GM23338 (cell line): ENCODE measurements around the gene TRAPPC10. TPM values are rescaled to one million over a fixed set of nuclear protein-coding genes. Genes with fewer than 3 reads are reported as not detected.

Experiments used
- ATAC-seq: fragments of 200-7000 bp; cut with Tn5 transposase; 3 replicates; pipeline ENCODE4 v1.9.1; 2020
- DNase-seq: peaks from one replicate; pipeline ENCODE4 v3.0.0-alpha.2; 2015; ENCODE audit warnings: low spot score
- H2AFZ ChIP-seq: fragments of 200-600 bp; sonication (generic); 2 replicates; pipeline ENCODE4 v1.8.0; 2016; ENCODE audit warnings: antibody characterized with exemption, mild to moderate bottlenecking, moderate library complexity
- H3F3A ChIP-seq: fragments of 200-600 bp; sonication (generic); replicated peaks from 2 replicates; pipeline ENCODE4 v1.8.0; 2017; ENCODE audit warnings: antibody characterized with exemption, mixed run types, low read depth
- H3K27ac ChIP-seq: fragments of 200-600 bp; sonication (generic); 2 replicates; pipeline ENCODE4 v1.6.1; 2016; ENCODE audit warnings: low read depth
- H3K27me3 ChIP-seq: fragments of 200-600 bp; sonication (generic); 2 replicates; pipeline ENCODE4 v1.8.0; 2016; ENCODE audit warnings: mild to moderate bottlenecking, mixed run types, moderate library complexity; ENCODE audit not compliant: insufficient read depth
- H3K36me3 ChIP-seq: fragments of 200-600 bp; sonication (generic); 2 replicates; pipeline ENCODE4 v1.8.0; 2016; ENCODE audit warnings: mild to moderate bottlenecking; ENCODE audit not compliant: insufficient read depth
- H3K4me1 ChIP-seq: fragments of 200-600 bp; sonication (generic); 2 replicates; pipeline ENCODE4 v1.8.0; 2016; ENCODE audit warnings: mild to moderate bottlenecking, moderate library complexity; ENCODE audit not compliant: insufficient read depth
- H3K4me2 ChIP-seq: fragments of 200-600 bp; sonication (generic); 2 replicates; pipeline ENCODE4 v1.7.1; 2017; ENCODE audit warnings: mixed run types
- H3K4me3 ChIP-seq: fragments of 200-600 bp; sonication (generic); 2 replicates; pipeline ENCODE4 v1.6.1; 2016; ENCODE audit warnings: mixed run types
- H3K79me2 ChIP-seq: fragments of 200-600 bp; sonication (generic); replicated peaks from 2 replicates; pipeline ENCODE4 v1.8.0; 2017; ENCODE audit warnings: mild to moderate bottlenecking; ENCODE audit not compliant: insufficient read depth
- H3K9me2 ChIP-seq: fragments of 200-600 bp; sonication (generic); 2 replicates; pipeline ENCODE4 v1.8.0; 2017; ENCODE audit not compliant: insufficient read depth
- H4K20me1 ChIP-seq: fragments of 200-600 bp; sonication (generic); replicated peaks from 2 replicates; pipeline ENCODE4 v1.8.0; 2017; ENCODE audit warnings: mild to moderate bottlenecking; ENCODE audit not compliant: insufficient read depth
- H3K27ac Mint-ChIP-seq: 2 replicates; pipeline ENCODE4 v1.8.0; 2020; ENCODE audit warnings: inconsistent platforms, mild to moderate bottlenecking, moderate library complexity, mixed read lengths
- H3K27me3 Mint-ChIP-seq: 3 replicates; pipeline ENCODE4 v1.8.0; 2022; ENCODE audit warnings: low read depth, mild to moderate bottlenecking, moderate library complexity, mixed read lengths, inconsistent platforms; ENCODE audit not compliant: insufficient read depth, poor library complexity
- H3K36me3 Mint-ChIP-seq: 3 replicates; pipeline ENCODE4 v1.8.0; 2021; ENCODE audit warnings: low read depth, mild to moderate bottlenecking, inconsistent platforms, moderate library complexity, mixed read lengths
- H3K4me1 Mint-ChIP-seq: 3 replicates; pipeline ENCODE4 v1.8.0; 2020; ENCODE audit warnings: mild to moderate bottlenecking, inconsistent platforms, mixed read lengths
- H3K4me3 Mint-ChIP-seq: 3 replicates; pipeline ENCODE4 v1.8.0; 2021; ENCODE audit warnings: moderate library complexity, mild to moderate bottlenecking, inconsistent platforms, mixed read lengths
- H3K9me3 Mint-ChIP-seq: 3 replicates; pipeline ENCODE4 v1.8.0; 2020; ENCODE audit warnings: moderate library complexity, mild to moderate bottlenecking, inconsistent platforms, mixed read lengths
- CTCF ChIP-seq, 2 experiments: fragments of 200-600 bp in 1 of 2; sonication (generic) in 1 of 2; conservative IDR thresholded peaks; 2 replicates each; pipeline versions ENCODE4 v1.5.1 to v1.6.1; 2016 to 2017; ENCODE audit warnings: antibody characterized with exemption in 2 of 2, low read depth in 2 of 2, mild to moderate bottlenecking in 2 of 2, moderate library complexity in 1 of 2
- ETS1 ChIP-seq: IDR thresholded peaks from 2 replicates; pipeline ENCODE4 v1.6.1; 2016; ENCODE audit warnings: antibody characterized with exemption
- EZH2phosphoT487 ChIP-seq: fragments of 200-600 bp; sonication (generic); IDR thresholded peaks from one replicate; pipeline ENCODE4 v1.8.1; 2018; ENCODE audit warnings: antibody characterized with exemption; ENCODE audit not compliant: unreplicated experiment
- ZNF331 ChIP-seq: fragments of 250-450 bp; sonication (Bioruptor Pico); IDR thresholded peaks from 2 replicates; pipeline ENCODE4 v1.5.0; 2020; ENCODE audit warnings: low read depth, mild to moderate bottlenecking, moderate library complexity
- ZNF462 ChIP-seq: fragments of 250-450 bp; sonication (Bioruptor Pico); IDR thresholded peaks from 2 replicates; pipeline ENCODE4 v1.5.0; 2020; ENCODE audit warnings: mild to moderate bottlenecking, moderate library complexity
- polyA plus RNA-seq: library from polyadenylated mRNA; unstranded; fragments of >200 nt; fragmentation: Nextera tagmentation; extraction: Ambion mirVana; gene quantifications from 2 replicates; pipeline ENCODE4 v1.2.1, GENCODE V29; 2016
- total RNA-seq: library from RNA; depleted of rRNA; stranded (reverse); fragments of >200 nt; shearing (Covaris generic); gene quantifications from 2 replicates; pipeline ENCODE4 v1.2.3, GENCODE V29; 2014

The TRAPPC10 gene
- total and polyA plus RNA-seq, 2 experiments from 2014 or later = 14.0 to 27.1 TPM

GRCh38 chr21:44076316-44076715 is 64.2 kb downstream of the TRAPPC10 start (continued):
- no peak for TF ChIP-seq ZNF462 (CRISPR knock-in tag)

- Mint-ChIP-seq H3K27ac (peak overlapping the region; percentile 69; the same call in 1 of the 2 replicates), H3K4me1 (peaks cover 13% of the 10 kb centered on the region)
- TF ChIP-seq EZH2phosphoT487 = no peak
- no peak for TF ChIP-seq ZNF462 (CRISPR knock-in tag)
- TF ChIP-seq CTCF (conservative IDR thresholded peaks at IDR 0.05; ENCODE audit: low read depth in 2 of 2) = no peak
- TF ChIP-seq ETS1 = no peak
- TF ChIP-seq ZNF331 (CRISPR knock-in tag) = no peak
These were observed 66.4 kb downstream of the TRAPPC10 start for GRCh38 chr21:44078411-44078981.

More at GRCh38 chr21:44078411-44078981, 66.4 kb downstream of the TRAPPC10 start:
- Histone ChIP-seq H3K27ac (peak overlapping the region; percentile 55; the same call in 1 of the 2 replicates), H3K9me2 (no peaks in the 10 kb centered on the region), H4K20me1 (peaks cover 31% of the 10 kb centered on the region), H3F3A (no peaks in the 10 kb centered on the region), H3K4me3 (no peak overlapping the region), H2AFZ (no peak overlapping the region), H3K4me1 (peaks cover 4% of the 10 kb centered on the region; the same call in 1 of the 2 replicates), H3K36me3 (peaks cover 22% of the 10 kb centered on the region; the same call in 1 of the 2 replicates), H3K4me2 (no peak overlapping the region), H3K79me2 (no peaks in the 10 kb centered on the region; the same call in 1 of the 2 replicates), H3K27me3 (no peaks in the 10 kb centered on the region)
- peaks cover 4% of the 10 kb centered on the region for H3K27me3 Mint-ChIP-seq
- H3K9me3 Mint-ChIP-seq = no peaks in the 10 kb centered on the region
- H3K4me3 Mint-ChIP-seq = no peak overlapping the region
- peaks cover 60% of the 10 kb centered on the region for H3K36me3 Mint-ChIP-seq
- peak; percentile 37 for DNase-seq
- ATAC-seq = peak; percentile 95
